HEK293 (cell line): Measurements from ENCODE around the gene SAMD5.

Source experiments
- CTCF ChIP-seq: fragments of 450-650 bp; formaldehyde crosslinking; IDR thresholded peaks from 2 replicates; pipeline ENCODE4 v1.5.1; 2016; ENCODE audit warnings: missing biosample characterization, missing genetic modification characterization
- KLF9 ChIP-seq: fragments of 450-650 bp; formaldehyde crosslinking; IDR thresholded peaks from 2 replicates; pipeline ENCODE4 v1.5.1; 2016; ENCODE audit warnings: missing biosample characterization, missing genetic modification characterization, low read depth
- ZNF596 ChIP-seq: fragments of 450-650 bp; IDR thresholded peaks from 2 replicates; pipeline ENCODE4 v1.5.0; 2018; ENCODE audit warnings: missing biosample characterization, mild to moderate bottlenecking, missing genetic modification characterization, moderate library complexity

DNA sequence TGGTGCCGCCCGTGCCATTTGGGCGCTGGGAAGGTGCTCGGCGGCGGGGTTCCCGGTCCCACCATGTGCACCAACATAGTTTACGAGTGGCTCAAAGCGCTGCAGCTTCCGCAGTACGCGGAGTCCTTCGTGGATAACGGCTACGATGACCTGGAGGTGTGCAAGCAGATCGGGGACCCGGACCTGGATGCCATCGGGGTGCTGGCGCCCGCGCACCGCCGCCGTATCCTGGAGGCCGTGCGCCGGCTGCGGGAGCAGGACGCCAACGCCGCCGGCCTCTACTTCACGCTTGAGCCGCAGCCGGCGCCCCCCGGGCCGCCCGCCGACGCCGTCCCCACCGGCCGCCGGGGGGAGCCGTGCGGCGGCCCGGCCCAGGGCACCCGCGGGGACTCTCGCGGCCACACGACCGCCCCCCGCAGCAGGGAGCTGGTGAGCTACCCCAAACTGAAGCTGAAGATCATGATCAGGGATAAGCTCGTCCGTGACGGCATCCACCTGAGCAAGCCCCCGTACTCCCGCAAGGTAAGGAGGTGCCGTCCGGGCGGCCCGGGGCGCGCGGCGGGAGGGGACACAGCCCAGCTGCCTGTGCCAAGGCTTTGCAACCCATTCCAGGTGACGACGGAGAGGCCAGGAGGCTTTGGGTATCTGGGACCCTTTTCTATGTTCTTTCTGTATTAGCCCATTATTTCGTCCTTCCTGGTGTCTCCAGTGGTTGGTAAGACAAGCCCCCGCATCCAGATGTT is 547 bp downstream of the SAMD5 start:
- no peak for TF ChIP-seq KLF9
- TF ChIP-seq ZNF596 = no peak
- no peak; the same call in 1 of the 2 replicates for TF ChIP-seq CTCF (tag by site-specific recombination)
